CD1c-positive myeloid dendritic cell (primary cell): ENCODE results near the gene GTPBP1.
A peak's percentile ranks its signal among the peaks of the same experiment; 100 is the strongest.

Experiments
- DNase-seq: peaks from one replicate; pipeline ENCODE4 v3.0.0-alpha.2; 2016; ENCODE audit errors: extremely low spot score

The GTPBP1 gene

GRCh38 chr22:38739300-38740055 lies 33.7 kb downstream of the GTPBP1 start:
- no peak for DNase-seq

GRCh38 chr22:38740116-38740723 lies 34.5 kb downstream of the GTPBP1 start:
- DNase-seq = no peak

GRCh38 chr22:38740754-38741153 lies 35.0 kb downstream of the GTPBP1 start:
- no peak for DNase-seq

DNA sequence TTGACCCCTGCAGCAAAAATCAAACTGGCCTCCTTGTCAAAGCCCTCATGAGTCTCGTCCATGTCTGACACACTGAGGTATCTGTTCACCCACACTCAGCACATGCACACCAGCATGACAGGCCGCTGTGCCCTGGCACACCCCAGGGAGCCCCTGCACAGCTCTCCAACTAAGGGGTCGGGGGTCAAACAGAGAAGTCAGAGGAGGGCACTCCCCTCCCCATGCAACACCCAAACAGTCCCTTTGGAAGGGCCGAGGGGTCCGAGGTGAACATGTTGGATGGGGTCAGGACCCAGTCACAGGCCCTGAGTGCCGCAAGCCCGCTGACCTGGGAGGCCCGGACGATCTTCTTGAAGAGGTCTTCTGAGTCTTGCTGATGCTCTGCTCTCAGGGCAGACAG lies 35.4 kb downstream of the GTPBP1 start:
- DNase-seq = no peak

- DNase-seq = no peak
Observed at GRCh38 chr22:38741576-38741975, 35.8 kb downstream of the GTPBP1 start.

- no peak for DNase-seq
Observed at GRCh38 chr22:38742176-38742942, 36.6 kb downstream of the GTPBP1 start.

GRCh38 chr22:38744981-38745380 lies 39.2 kb downstream of the GTPBP1 start:
- no peak for DNase-seq

- no peak for DNase-seq
Observed at GRCh38 chr22:38745676-38746460, 40.1 kb downstream of the GTPBP1 start.

DNA sequence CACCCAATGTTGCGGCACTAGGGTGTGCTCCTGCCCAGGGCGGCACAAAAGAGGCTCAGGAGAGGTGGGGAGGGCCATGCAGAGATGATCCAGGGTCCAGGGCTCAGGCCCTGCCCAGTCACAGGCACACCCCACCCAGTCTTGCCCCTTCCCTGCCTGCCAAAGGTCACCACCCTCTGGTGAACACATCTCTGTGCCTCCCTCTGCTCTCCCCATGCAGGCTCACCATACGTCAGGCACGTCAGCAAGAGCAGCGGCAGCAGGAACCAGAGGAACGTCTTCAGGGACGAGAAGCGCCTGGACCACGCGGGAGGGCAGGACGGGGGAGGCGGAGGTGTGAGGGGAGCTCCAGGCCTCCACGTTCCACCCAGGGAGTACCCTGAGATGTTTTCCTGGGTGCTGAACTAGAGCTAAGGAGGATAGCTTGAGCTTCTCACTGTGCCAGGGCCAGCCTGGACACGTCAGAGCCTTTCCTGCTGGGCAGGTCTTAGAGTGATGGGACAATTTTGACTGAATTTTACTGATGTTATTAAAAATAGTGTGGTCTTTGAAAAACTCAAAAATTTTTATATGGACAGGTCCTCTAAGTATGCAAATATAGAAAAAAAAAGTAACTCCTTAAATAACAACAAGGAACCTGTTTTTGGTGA lies 42.9 kb downstream of the GTPBP1 start:
- no peak for DNase-seq

DNA sequence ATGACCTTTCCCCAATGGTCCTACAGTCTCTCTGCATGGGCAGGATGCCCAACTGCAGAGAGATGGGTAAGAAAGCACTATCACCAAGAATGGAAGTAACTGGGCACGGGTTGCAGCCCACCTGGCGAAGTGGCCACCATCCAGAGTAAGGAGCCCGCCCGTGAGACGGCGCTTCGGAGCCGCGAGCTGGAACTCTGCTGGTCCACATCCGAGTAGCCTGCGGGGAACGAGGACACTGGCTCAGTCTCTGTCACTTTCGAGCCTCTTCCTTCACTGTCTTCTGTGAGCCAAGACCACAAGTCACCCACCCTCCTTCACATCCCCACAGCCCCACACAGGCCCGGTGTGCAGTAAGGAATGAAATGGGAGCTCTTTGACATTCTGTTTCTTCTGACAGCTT lies 44.4 kb downstream of the GTPBP1 start:
- DNase-seq = no peak

DNA sequence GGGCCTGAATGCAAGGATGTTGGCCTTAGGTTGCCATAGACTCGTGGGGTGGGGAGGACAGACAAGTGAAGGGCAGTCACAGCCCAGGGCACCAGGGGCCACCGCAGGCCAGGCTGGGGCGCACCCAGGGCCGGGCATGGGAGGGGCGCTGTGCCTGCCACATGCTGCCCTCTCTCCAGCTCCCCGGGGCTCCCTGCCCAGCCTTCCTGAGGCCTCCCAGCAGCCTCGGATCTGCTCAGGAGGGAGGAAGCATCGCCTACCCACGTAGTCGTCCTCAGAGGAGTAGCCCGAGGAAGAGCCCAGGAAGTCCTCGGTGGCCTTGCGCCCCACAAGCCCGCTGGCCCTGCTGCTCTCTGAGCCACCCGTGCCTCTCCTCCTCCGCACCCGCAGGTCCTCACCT lies 44.9 kb downstream of the GTPBP1 start:
- DNase-seq = no peak

DNA sequence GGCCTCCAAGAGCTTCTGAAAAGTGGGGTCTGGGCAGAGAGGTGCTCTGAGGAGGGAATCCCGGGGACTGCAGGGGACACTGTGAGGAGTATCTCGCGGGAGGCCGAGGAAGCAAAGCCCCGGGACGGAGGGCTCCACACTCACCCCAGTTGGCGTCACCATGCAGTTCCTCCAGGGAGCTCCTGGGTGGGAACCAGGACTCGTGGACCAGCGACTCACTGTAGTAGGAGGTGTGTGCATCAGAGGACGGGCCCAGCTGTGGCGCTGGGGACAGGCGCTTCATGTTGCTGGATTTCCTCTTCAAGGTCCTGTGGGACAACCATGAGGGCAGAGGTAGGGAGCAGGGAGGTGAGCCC lies 45.3 kb downstream of the GTPBP1 start:
- no peak for DNase-seq

GRCh38 chr22:38751422-38752346 lies 45.9 kb downstream of the GTPBP1 start:
- DNase-seq = peak; percentile 81

- DNase-seq = peak; percentile 22
Observed at GRCh38 chr22:38753948-38754750, 48.4 kb downstream of the GTPBP1 start.

DNA sequence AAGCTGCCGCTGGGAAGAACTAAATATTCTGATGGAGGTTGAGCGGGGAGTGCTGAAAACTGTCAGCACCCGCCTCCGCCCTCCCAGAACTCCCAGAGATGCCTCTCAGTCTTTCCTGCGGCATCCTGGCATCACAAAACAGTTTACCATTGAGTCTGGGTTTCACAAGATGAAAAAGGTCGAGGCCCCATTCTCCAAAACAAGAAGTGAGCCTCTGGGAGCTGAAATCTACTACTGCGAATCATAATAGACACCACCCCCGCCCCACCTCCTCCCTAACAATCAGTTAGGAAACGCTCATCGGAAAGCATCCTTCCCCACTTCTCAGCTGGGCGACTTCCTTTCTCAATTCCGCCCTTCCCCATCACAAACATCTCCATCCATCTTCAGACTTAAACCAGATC lies 49.0 kb downstream of the GTPBP1 start:
- peak; percentile 92 for DNase-seq

- DNase-seq = peak; percentile 95
Observed at GRCh38 chr22:38755155-38755910, 49.6 kb downstream of the GTPBP1 start.

- peak; percentile 98 for DNase-seq
Observed at GRCh38 chr22:38755911-38756532, 50.3 kb downstream of the GTPBP1 start, which contains the start of gene SUN2. Gene SUN2 (minus strand): TSS chr22:38755998. CDS start chr22:38752628, 3,370 bp downstream.
